ENCODE data around the gene CYP27C1.

CYP27C1 gene

GRCh38 chr2:127149384-127149783, 70.7 kb downstream of the CYP27C1 start:
- peak; percentile 72 for DNase-seq (ENCODE audit: low read depth)
- H3K4me3 ChIP-seq (ENCODE audit: low read length), result no peak overlapping the region
- TF ChIP-seq, protein P1, sequence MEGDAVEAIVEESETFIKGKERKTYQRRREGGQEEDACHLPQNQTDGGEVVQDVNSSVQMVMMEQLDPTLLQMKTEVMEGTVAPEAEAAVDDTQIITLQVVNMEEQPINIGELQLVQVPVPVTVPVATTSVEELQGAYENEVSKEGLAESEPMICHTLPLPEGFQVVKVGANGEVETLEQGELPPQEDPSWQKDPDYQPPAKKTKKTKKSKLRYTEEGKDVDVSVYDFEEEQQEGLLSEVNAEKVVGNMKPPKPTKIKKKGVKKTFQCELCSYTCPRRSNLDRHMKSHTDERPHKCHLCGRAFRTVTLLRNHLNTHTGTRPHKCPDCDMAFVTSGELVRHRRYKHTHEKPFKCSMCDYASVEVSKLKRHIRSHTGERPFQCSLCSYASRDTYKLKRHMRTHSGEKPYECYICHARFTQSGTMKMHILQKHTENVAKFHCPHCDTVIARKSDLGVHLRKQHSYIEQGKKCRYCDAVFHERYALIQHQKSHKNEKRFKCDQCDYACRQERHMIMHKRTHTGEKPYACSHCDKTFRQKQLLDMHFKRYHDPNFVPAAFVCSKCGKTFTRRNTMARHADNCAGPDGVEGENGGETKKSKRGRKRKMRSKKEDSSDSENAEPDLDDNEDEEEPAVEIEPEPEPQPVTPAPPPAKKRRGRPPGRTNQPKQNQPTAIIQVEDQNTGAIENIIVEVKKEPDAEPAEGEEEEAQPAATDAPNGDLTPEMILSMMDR (conservative IDR thresholded peaks at IDR 0.05; ENCODE audit: low read depth, low read length), result no peak

- TF ChIP-seq, protein P1 (conservative IDR thresholded peaks at IDR 0.05; ENCODE audit: low read depth, low read length), result no peak
- no peak overlapping the region for H3K4me3 ChIP-seq (ENCODE audit: low read length)
- no peak for DNase-seq (ENCODE audit: low read depth)
Observed at GRCh38 chr2:127146820-127147502, 73.1 kb downstream of the CYP27C1 start.

DNA sequence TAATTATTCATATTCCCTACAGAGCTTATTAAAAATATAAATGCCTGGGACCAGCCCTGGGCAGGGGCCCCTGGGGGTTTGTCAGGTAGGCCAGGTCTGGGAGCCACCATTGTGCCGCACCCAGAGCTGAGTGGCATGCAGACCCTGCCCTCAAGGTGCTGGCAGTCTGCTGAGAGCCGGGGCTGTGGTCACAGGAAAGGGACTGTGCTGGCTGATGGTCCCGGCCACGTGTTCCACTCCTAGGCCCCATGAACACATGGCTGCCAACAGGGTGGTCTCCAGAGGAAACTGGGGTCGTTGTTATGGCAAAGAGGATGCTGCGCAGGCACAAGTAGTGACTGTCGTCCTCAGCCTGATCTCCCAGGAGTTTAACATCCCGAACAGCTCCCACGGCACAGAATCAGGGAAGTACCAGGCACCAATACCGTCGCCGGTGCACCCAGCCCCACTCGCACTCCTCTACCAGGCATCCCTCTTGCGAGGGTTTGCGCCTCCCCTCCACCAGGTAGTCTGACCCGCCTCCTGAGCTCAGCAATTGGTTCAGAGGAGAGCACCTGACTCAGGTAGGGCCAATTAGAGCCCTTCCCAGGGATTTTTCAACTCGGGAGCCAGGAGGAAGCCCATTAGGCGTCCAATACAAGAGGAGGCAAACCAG, 73.9 kb downstream of the CYP27C1 start:
- no peak for DNase-seq (ENCODE audit: low read depth)
- no peak overlapping the region for H3K4me3 ChIP-seq (ENCODE audit: low read length)
- TF ChIP-seq, protein P1 (conservative IDR thresholded peaks at IDR 0.05; ENCODE audit: low read depth, low read length), result no peak

DNA sequence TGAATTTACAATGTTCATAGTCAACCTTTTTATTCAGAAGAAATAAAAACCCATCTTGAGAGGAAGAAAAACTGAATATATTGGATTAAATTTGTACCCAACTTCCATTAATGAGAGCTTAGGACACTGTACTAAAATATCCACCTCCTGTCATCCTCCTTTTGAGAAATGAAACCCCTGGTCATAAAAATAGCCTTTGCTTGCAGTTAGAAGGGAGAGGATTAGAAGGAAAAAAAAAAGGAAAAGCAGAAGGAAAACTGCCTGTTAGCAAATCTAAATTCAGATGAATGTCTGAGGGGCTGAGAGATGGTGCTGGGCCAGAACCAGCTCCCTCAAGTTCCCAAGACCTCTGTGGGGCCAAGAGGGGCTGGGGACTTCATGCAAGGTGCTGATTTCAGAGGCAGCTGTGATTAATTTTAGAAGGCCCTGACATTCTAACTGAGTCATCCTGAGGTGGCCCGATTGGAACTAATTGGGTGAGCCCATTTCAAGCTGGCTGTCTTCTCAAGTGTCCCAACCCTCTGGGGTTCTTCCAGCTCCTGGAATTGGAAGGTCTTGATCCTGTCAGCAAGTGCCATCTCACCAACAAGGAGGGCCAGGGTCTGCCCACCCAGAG, 74.7 kb downstream of the CYP27C1 start:
- no peak overlapping the region for H3K4me3 ChIP-seq (ENCODE audit: low read length)
- DNase-seq (ENCODE audit: low read depth), result no peak
- TF ChIP-seq, protein P1 (conservative IDR thresholded peaks at IDR 0.05; ENCODE audit: low read depth, low read length), result no peak

- TF ChIP-seq, protein P1 (conservative IDR thresholded peaks at IDR 0.05; ENCODE audit: low read depth, low read length), result no peak
- DNase-seq (ENCODE audit: low read depth), result no peak
- no peak overlapping the region for H3K4me3 ChIP-seq (ENCODE audit: low read length)
Observed at GRCh38 chr2:127143841-127144782, 76.0 kb downstream of the CYP27C1 start.

- no peak overlapping the region for H3K4me3 ChIP-seq (ENCODE audit: low read length)
- no peak for DNase-seq (ENCODE audit: low read depth)
- TF ChIP-seq, protein P1 (conservative IDR thresholded peaks at IDR 0.05; ENCODE audit: low read depth, low read length), result peak; percentile 2
Observed at GRCh38 chr2:127142663-127143630, 77.2 kb downstream of the CYP27C1 start.

Measured in retinal pigment epithelial cell (primary cell).